Smooth muscle cell (in vitro differentiated cells): ENCODE results near the gene CLMP. TPM values are rescaled to one million over a fixed set of nuclear protein-coding genes. Genes with fewer than 3 reads are reported as not detected.

Experiments
- DNase-seq: peaks from one replicate; lab custom pipeline; 2025; ENCODE audit not compliant: unreplicated experiment; lab: John Stamatoyannopoulos, UW
- H2AFZ ChIP-seq: fragments of 200-600 bp; sonication (generic); 2 replicates; pipeline ENCODE4 v1.6.0; 2016; ENCODE audit warnings: antibody characterized with exemption, low read depth, mild to moderate bottlenecking
- H3F3A ChIP-seq: fragments of 200-600 bp; sonication (generic); 2 replicates; pipeline ENCODE4 v1.6.0; 2017; ENCODE audit warnings: antibody characterized with exemption, low read depth
- H3K27ac ChIP-seq: fragments of 200-600 bp; sonication (generic); 2 replicates; pipeline ENCODE4 v1.5.1; 2016; ENCODE audit warnings: low read depth, mild to moderate bottlenecking
- H3K27me3 ChIP-seq: fragments of 200-600 bp; sonication (generic); 2 replicates; pipeline ENCODE4 v1.6.1; 2016; ENCODE audit warnings: low read depth, mild to moderate bottlenecking
- H3K36me3 ChIP-seq: fragments of 200-600 bp; sonication (generic); 2 replicates; pipeline ENCODE4 v1.5.1; 2016; ENCODE audit warnings: low read depth
- H3K4me1 ChIP-seq: fragments of 200-600 bp; sonication (generic); 2 replicates; pipeline ENCODE4 v1.5.1; 2016; ENCODE audit warnings: low read depth
- H3K4me2 ChIP-seq: fragments of 200-600 bp; sonication (generic); 2 replicates; pipeline ENCODE4 v1.6.0; 2016; ENCODE audit warnings: mild to moderate bottlenecking
- H3K4me3 ChIP-seq: fragments of 200-600 bp; sonication (generic); 2 replicates; pipeline ENCODE4 v1.5.1; 2016; ENCODE audit warnings: mild to moderate bottlenecking
- H3K79me2 ChIP-seq: fragments of 200-600 bp; sonication (generic); 2 replicates; pipeline ENCODE4 v1.6.0; 2016; ENCODE audit warnings: low read depth, mild to moderate bottlenecking
- H3K9ac ChIP-seq: fragments of 200-600 bp; sonication (generic); 2 replicates; pipeline ENCODE4 v1.6.0; 2016; ENCODE audit warnings: low read depth
- H3K9me3 ChIP-seq: fragments of 200-600 bp; sonication (generic); replicated peaks from 2 replicates; pipeline ENCODE4 v1.5.1; 2016; ENCODE audit warnings: low read depth
- H4K20me1 ChIP-seq: fragments of 200-600 bp; sonication (generic); 2 replicates; pipeline ENCODE4 v1.6.0; 2016; ENCODE audit warnings: low read depth
- WGBS: methylation state at CpG from one replicate; pipeline ENCODE4 v1.1.7; 2016; ENCODE audit warnings: low lambda C conversion rate; 5-methylcytosine and 5-hydroxymethylcytosine counted together
- polyA plus RNA-seq: library from polyadenylated mRNA; unstranded; fragments of >200 nt; fragmentation: Nextera tagmentation; extraction: Ambion mirVana; gene quantifications from 2 replicates; pipeline ENCODE4 v1.2.1, GENCODE V29; 2016
- total RNA-seq: library from RNA; depleted of rRNA; stranded (reverse); fragments of >200 nt; gene quantifications from 2 replicates; pipeline ENCODE4 v1.2.3, GENCODE V29; 2014
- TF ChIP-seq, protein P1 (sequence below): fragments of 200-600 bp; sonication (generic); IDR thresholded peaks from 2 replicates; pipeline ENCODE4 v1.5.1; 2017; ENCODE audit warnings: borderline replicate concordance, mild to moderate bottlenecking, antibody characterized with exemption; ENCODE audit not compliant: insufficient read depth, poor library complexity, severe bottlenecking

Gene CLMP
- total and polyA plus RNA-seq, 2 experiments from 2014 or later: 74.0 to 176 TPM

DNA sequence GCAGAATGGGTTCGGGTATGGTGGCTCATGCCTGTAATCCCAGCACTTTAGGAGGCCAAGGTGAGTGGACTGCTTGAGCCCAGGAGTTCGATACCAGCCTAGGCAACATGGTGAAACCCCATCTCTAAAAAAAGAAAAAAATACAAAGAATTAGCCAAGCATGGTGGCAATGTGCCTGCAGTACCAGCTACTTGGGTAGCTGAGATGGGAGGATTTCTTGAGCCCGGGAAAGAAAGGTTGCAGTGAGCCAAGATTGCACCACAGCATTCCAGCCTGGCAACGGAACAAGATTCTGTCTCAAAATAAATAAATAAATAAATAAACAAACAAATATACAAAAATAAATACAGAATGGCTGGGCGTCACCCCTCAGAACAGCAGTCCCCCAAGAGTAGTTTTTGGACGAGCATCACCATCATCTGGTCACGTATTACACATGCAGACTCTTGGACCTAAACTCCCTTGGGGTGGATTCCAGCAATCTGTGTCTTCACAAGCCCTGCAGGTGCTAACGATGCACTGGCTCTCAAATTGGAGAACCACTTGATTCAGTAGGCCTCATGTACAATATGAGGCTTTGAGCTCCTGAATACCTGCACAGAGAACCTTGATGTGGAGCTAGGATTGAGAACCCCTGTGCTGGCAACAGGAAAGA, 33.5 kb downstream of the CLMP start:
- Histone ChIP-seq H3K9me3 (no peaks in the 10 kb centered on the region), H2AFZ (no peak overlapping the region), H3K4me1 (no peaks in the 10 kb centered on the region), H3K9ac (no peak overlapping the region), H3K36me3 (no peaks in the 10 kb centered on the region), H3K79me2 (peaks cover 69% of the 10 kb centered on the region), H3K4me3 (no peak overlapping the region), H3F3A (no peaks in the 10 kb centered on the region), H3K4me2 (no peak overlapping the region), H3K27ac (no peak overlapping the region), H3K27me3 (no peaks in the 10 kb centered on the region), H4K20me1 (peaks cover 57% of the 10 kb centered on the region)
- DNase-seq: no peak
- TF ChIP-seq, protein P1, sequence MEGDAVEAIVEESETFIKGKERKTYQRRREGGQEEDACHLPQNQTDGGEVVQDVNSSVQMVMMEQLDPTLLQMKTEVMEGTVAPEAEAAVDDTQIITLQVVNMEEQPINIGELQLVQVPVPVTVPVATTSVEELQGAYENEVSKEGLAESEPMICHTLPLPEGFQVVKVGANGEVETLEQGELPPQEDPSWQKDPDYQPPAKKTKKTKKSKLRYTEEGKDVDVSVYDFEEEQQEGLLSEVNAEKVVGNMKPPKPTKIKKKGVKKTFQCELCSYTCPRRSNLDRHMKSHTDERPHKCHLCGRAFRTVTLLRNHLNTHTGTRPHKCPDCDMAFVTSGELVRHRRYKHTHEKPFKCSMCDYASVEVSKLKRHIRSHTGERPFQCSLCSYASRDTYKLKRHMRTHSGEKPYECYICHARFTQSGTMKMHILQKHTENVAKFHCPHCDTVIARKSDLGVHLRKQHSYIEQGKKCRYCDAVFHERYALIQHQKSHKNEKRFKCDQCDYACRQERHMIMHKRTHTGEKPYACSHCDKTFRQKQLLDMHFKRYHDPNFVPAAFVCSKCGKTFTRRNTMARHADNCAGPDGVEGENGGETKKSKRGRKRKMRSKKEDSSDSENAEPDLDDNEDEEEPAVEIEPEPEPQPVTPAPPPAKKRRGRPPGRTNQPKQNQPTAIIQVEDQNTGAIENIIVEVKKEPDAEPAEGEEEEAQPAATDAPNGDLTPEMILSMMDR: no peak
- 95% methylated on average over 8 of the region's 8 CpGs for WGBS

DNA sequence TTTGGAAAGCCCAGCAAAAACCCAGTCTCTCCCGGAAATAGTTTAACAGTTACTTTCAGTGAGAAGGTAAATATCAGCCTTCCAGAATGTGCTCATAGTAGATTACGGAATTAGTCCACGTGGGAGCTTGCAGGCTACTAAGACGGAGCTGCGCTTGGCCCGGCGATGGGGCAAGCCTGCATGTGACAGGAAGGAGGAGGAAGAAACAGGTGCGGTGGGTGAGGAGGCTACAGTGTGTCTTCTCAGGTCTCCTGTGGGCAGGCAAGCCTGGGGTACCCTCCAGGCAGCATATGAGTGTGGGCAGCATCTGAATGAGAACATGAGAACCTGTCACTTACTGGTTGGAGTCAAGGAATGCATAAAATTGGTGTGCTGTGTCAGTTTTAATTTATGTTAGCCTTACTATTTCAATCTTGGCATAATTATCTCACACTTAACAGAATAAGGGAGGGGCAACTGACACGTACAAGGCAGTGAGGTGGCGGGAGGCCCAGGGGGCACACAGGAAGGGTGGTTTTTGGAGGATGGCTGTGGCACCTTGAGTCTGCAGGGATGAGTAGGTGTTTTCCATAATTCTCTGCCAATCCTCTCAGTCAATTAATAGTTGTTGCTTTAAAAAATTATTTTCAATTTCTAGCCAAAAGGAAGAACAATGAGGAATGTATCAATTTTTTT, 35.7 kb downstream of the CLMP start:
- Histone ChIP-seq H3K36me3 (peaks cover 8% of the 10 kb centered on the region), H3K27me3 (no peaks in the 10 kb centered on the region), H3K4me1 (no peaks in the 10 kb centered on the region), H3K4me2 (no peak overlapping the region), H3K9ac (no peak overlapping the region), H4K20me1 (peaks cover 78% of the 10 kb centered on the region), H3F3A (no peaks in the 10 kb centered on the region), H3K79me2 (peaks cover 69% of the 10 kb centered on the region), H3K4me3 (no peak overlapping the region), H2AFZ (no peak overlapping the region), H3K27ac (no peak overlapping the region), H3K9me3 (no peaks in the 10 kb centered on the region)
- TF ChIP-seq, protein P1: no peak
- DNase-seq: no peak
- 91% methylated on average over 10 of the region's 10 CpGs for WGBS

DNA sequence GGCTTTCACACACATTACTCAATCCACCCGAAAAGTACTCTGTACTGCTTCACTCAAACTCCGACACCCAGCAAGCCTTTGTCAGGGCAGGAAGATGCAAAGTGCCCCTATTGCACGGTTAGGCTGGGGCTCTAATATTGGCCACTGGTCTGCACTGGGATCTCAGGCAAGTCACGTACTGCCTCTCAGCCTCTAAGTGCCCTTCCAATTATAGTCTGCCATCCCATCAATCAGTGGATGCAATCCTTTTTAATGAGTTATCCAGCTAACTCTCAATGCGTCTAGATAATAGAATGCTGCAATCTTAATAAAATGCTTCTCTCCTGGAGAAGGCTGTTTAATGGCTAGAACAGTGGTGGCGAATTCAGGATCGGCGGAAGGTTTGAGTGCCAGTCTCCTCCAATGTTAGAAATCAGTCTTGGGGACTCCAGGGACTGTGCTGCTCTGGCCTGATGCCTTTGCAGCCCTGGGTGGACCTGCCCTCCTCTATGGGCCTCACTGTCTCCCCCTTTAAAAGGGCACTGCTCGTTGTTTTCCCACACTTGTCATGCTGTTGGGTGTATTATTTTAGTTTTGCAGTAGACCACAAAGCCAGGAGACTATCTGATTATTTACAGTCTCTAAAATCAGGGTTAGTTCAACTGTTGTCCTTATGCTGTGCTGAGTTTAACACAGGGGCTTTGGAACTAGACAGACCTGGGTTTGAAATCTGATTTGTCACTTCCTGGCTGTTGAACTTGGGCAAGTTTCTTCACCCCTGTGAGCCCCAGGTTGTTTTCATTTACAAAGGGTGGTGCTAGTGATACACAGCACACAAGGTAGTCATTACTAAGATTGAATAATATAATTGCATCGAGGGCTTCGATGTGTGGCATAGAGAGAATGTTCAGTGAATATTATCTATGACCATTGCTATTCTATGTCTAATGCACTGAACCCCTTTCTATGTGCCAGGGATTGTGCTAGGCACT, 36.7 kb downstream of the CLMP start:
- Histone ChIP-seq H3K4me3 (no peak overlapping the region), H3K27ac (no peak overlapping the region), H3K9ac (no peak overlapping the region), H3K4me2 (no peak overlapping the region), H2AFZ (no peak overlapping the region), H3K79me2 (peaks cover 62% of the 10 kb centered on the region), H3K36me3 (peaks cover 8% of the 10 kb centered on the region), H3K9me3 (no peaks in the 10 kb centered on the region), H4K20me1 (peaks cover 82% of the 10 kb centered on the region), H3K4me1 (no peaks in the 10 kb centered on the region), H3K27me3 (no peaks in the 10 kb centered on the region), H3F3A (no peaks in the 10 kb centered on the region)
- no peak for DNase-seq
- TF ChIP-seq, protein P1: no peak
- WGBS: 83% methylated on average over 11 of the region's 11 CpGs
